ENCODE data around the gene KCNN3. TPM values are rescaled to one million over a fixed set of nuclear protein-coding genes. Genes with fewer than 3 reads are reported as not detected.

Gene KCNN3
- total RNA-seq, 1 donor from 2014 or later: 0.07 TPM

GRCh38 chr1:154736841-154737240 is 133.2 kb downstream of the KCNN3 start:
- intact Hi-C loops (cut with micrococcal nuclease): no loop called here

GRCh38 chr1:154735804-154736168 is 134.3 kb downstream of the KCNN3 start:
- intact Hi-C loops (cut with micrococcal nuclease): no loop called here

- intact Hi-C loops (cut with micrococcal nuclease): no loop called here
These were observed 134.8 kb downstream of the KCNN3 start for GRCh38 chr1:154735061-154735803.

GRCh38 chr1:154733621-154734020 is 136.5 kb downstream of the KCNN3 start:
- intact Hi-C loops (cut with micrococcal nuclease): no loop called here

GRCh38 chr1:154730986-154731489 is 139.0 kb downstream of the KCNN3 start:
- intact Hi-C loops (cut with micrococcal nuclease): no loop called here

GRCh38 chr1:154730259-154730658 is 139.8 kb downstream of the KCNN3 start:
- intact Hi-C loops (cut with micrococcal nuclease): no loop called here

GRCh38 chr1:154729577-154729976 is 140.5 kb downstream of the KCNN3 start:
- intact Hi-C loops (cut with micrococcal nuclease): no loop called here

GRCh38 chr1:154729031-154729442 is 141.0 kb downstream of the KCNN3 start:
- intact Hi-C loops (cut with micrococcal nuclease): no loop called here

GRCh38 chr1:154726896-154727753 is 143.0 kb downstream of the KCNN3 start:
- intact Hi-C loops (cut with micrococcal nuclease): no loop called here

GRCh38 chr1:154726443-154726842 is 143.6 kb downstream of the KCNN3 start:
- intact Hi-C loops (cut with micrococcal nuclease): no loop called here

- intact Hi-C loops (cut with micrococcal nuclease): no loop called here
These were observed 144.2 kb downstream of the KCNN3 start for GRCh38 chr1:154725865-154726264.

- intact Hi-C loops (cut with micrococcal nuclease): no loop called here
These were observed 149.5 kb downstream of the KCNN3 start for GRCh38 chr1:154720328-154721297.

GRCh38 chr1:154719586-154720327 is 150.3 kb downstream of the KCNN3 start:
- intact Hi-C loops (cut with micrococcal nuclease): no loop called here

GRCh38 chr1:154718566-154718965 is 151.5 kb downstream of the KCNN3 start:
- intact Hi-C loops (cut with micrococcal nuclease): no loop called here

GRCh38 chr1:154717528-154717924 is 152.6 kb downstream of the KCNN3 start:
- intact Hi-C loops (cut with micrococcal nuclease): no loop called here

GRCh38 chr1:154716614-154717527 is 153.2 kb downstream of the KCNN3 start:
- intact Hi-C loops (cut with micrococcal nuclease): no loop called here

- intact Hi-C loops (cut with micrococcal nuclease): no loop called here
These were observed 154.1 kb downstream of the KCNN3 start for GRCh38 chr1:154716011-154716410.

- intact Hi-C loops (cut with micrococcal nuclease): no loop called here
These were observed 154.7 kb downstream of the KCNN3 start for GRCh38 chr1:154715385-154715784.

- intact Hi-C loops (cut with micrococcal nuclease): no loop called here
These were observed 155.4 kb downstream of the KCNN3 start for GRCh38 chr1:154714638-154715037.
